Stimulated activated CD4-positive, alpha-beta T cell treated with anti-CD3 and anti-CD28 coated beads, TNF-alpha, amount 100 ng/mL, for 1 hour (primary cell): ENCODE data around the gene NPTN.

Experiments
- DNase-seq, 3 donors: peaks; one replicate each; pipeline ENCODE4 v3.0.0-alpha.2; 2020; ENCODE audit warnings: low read depth in 3 of 3, low spot score in 1 of 3

NPTN gene

GRCh38 chr15:73522011-73522410, 111.2 kb downstream of the NPTN start:
- no peak for DNase-seq

GRCh38 chr15:73518876-73519733, 114.1 kb downstream of the NPTN start:
- DNase-seq: no peak

- DNase-seq: no peak
Observed at GRCh38 chr15:73518180-73518862, 114.9 kb downstream of the NPTN start.

- no peak for DNase-seq
Observed at GRCh38 chr15:73517566-73517965, 115.6 kb downstream of the NPTN start.

- no peak for DNase-seq
Observed at GRCh38 chr15:73515527-73515926, 117.7 kb downstream of the NPTN start.
